ENCODE data around the gene FOXD2. TPM values are rescaled to one million over a fixed set of nuclear protein-coding genes. Genes with fewer than 3 reads are reported as not detected.

Gene FOXD2
- total and polyA plus RNA-seq, 2 donors (not counting 1 experiment from before 2014, with no cell fraction given), result 0.19 to 0.83 TPM

- H4K20me1 ChIP-seq (ENCODE audit: control insufficient read depth, extremely low read depth, insufficient read depth, low read length), result no peaks in the 10 kb centered on the region
- no peaks in the 10 kb centered on the region for H3K4me1 ChIP-seq (ENCODE audit: control insufficient read depth, extremely low read depth, insufficient read depth, low read length)
- H3K9me3 ChIP-seq (ENCODE audit: control insufficient read depth, insufficient read depth, low read depth, low read length), result no peaks in the 10 kb centered on the region
- peaks cover 2% of the 10 kb centered on the region for H3K27me3 ChIP-seq (ENCODE audit: control insufficient read depth, insufficient read depth, low read length)
- H3K79me2 ChIP-seq (ENCODE audit: control insufficient read depth, insufficient read depth, low read length), result no peaks in the 10 kb centered on the region
- no peak overlapping the region for H2AFZ ChIP-seq (ENCODE audit: low read length)
- no peaks in the 10 kb centered on the region for H3K36me3 ChIP-seq (ENCODE audit: control insufficient read depth, insufficient read depth, low read length)
- H3K27ac ChIP-seq (ENCODE audit: insufficient read depth, low read length), result no peak overlapping the region
- no peak overlapping the region for H3K4me2 ChIP-seq (ENCODE audit: extremely low read depth, insufficient read depth, low read length)
- TF ChIP-seq EZH2 (IDR thresholded peaks at IDR 0.05; ENCODE audit: low read length, missing control alignments), result no peak
- no peak for TF ChIP-seq CTCF (conservative IDR thresholded peaks at IDR 0.05 in 1 of 2, IDR thresholded peaks at IDR 0.05 in 1 of 2; ENCODE audit: low read depth in 1 of 2, low read length in 2 of 2)
- DNase-seq (ENCODE audit: low read depth in 2 of 2), result no peak
- no peak overlapping the region for H3K4me3 ChIP-seq (replicated peaks in 1 of 4; ENCODE audit: control extremely low read depth in 1 of 4, insufficient read depth in 1 of 4, low read depth in 3 of 4, low read length in 4 of 4)
- no peak overlapping the region for H3K9ac ChIP-seq (ENCODE audit: insufficient read depth, low read length)
Measured at GRCh38 chr1:47460040-47460439, 22.2 kb downstream of the FOXD2 start.

- no peak for DNase-seq (ENCODE audit: low read depth in 2 of 2)
- peaks cover 2% of the 10 kb centered on the region for H3K27me3 ChIP-seq (ENCODE audit: control insufficient read depth, insufficient read depth, low read length)
Measured at GRCh38 chr1:47460456-47460855, 22.6 kb downstream of the FOXD2 start.

GRCh38 chr1:47465605-47466004, 27.8 kb downstream of the FOXD2 start:
- H3K4me1 ChIP-seq (ENCODE audit: control insufficient read depth, extremely low read depth, insufficient read depth, low read length), result no peaks in the 10 kb centered on the region
- H3K36me3 ChIP-seq (ENCODE audit: control insufficient read depth, insufficient read depth, low read length), result no peaks in the 10 kb centered on the region
- H3K4me3 ChIP-seq (replicated peaks in 1 of 4; ENCODE audit: control extremely low read depth in 1 of 4, insufficient read depth in 1 of 4, low read depth in 3 of 4, low read length in 4 of 4), result no peak overlapping the region
- H3K27me3 ChIP-seq (ENCODE audit: control insufficient read depth, insufficient read depth, low read length), result peaks cover 9% of the 10 kb centered on the region
- no peak overlapping the region for H2AFZ ChIP-seq (ENCODE audit: low read length)
- no peak overlapping the region for H3K4me2 ChIP-seq (ENCODE audit: extremely low read depth, insufficient read depth, low read length)
- H3K79me2 ChIP-seq (ENCODE audit: control insufficient read depth, insufficient read depth, low read length), result no peaks in the 10 kb centered on the region
- TF ChIP-seq EZH2 (IDR thresholded peaks at IDR 0.05; ENCODE audit: low read length, missing control alignments) (no peak), CTCF (conservative IDR thresholded peaks at IDR 0.05 in 1 of 2, IDR thresholded peaks at IDR 0.05 in 1 of 2; ENCODE audit: low read depth in 1 of 2, low read length in 2 of 2) (no peak)
- no peaks in the 10 kb centered on the region for H4K20me1 ChIP-seq (ENCODE audit: control insufficient read depth, extremely low read depth, insufficient read depth, low read length)
- H3K9me3 ChIP-seq (ENCODE audit: control insufficient read depth, insufficient read depth, low read depth, low read length), result no peaks in the 10 kb centered on the region
- H3K27ac ChIP-seq (ENCODE audit: insufficient read depth, low read length), result no peak overlapping the region
- DNase-seq (ENCODE audit: low read depth in 2 of 2), result no peak
- H3K9ac ChIP-seq (ENCODE audit: insufficient read depth, low read length), result no peak overlapping the region

More at GRCh38 chr1:47460456-47460855, 22.6 kb downstream of the FOXD2 start:
- Histone ChIP-seq H3K36me3 (ENCODE audit: control insufficient read depth, insufficient read depth, low read length) (no peaks in the 10 kb centered on the region), H3K79me2 (ENCODE audit: control insufficient read depth, insufficient read depth, low read length) (no peaks in the 10 kb centered on the region), H3K4me2 (ENCODE audit: extremely low read depth, insufficient read depth, low read length) (no peak overlapping the region), H4K20me1 (ENCODE audit: control insufficient read depth, extremely low read depth, insufficient read depth, low read length) (no peaks in the 10 kb centered on the region), H3K4me3 (replicated peaks in 1 of 4; ENCODE audit: control extremely low read depth in 1 of 4, insufficient read depth in 1 of 4, low read depth in 3 of 4, low read length in 4 of 4) (no peak overlapping the region), H3K4me1 (ENCODE audit: control insufficient read depth, extremely low read depth, insufficient read depth, low read length) (no peaks in the 10 kb centered on the region), H3K9me3 (ENCODE audit: control insufficient read depth, insufficient read depth, low read depth, low read length) (no peaks in the 10 kb centered on the region), H3K27ac (ENCODE audit: insufficient read depth, low read length) (no peak overlapping the region), H3K9ac (ENCODE audit: insufficient read depth, low read length) (no peak overlapping the region), H2AFZ (ENCODE audit: low read length) (no peak overlapping the region)
- TF ChIP-seq EZH2 (IDR thresholded peaks at IDR 0.05; ENCODE audit: low read length, missing control alignments), result no peak
- no peak for TF ChIP-seq CTCF (conservative IDR thresholded peaks at IDR 0.05 in 1 of 2, IDR thresholded peaks at IDR 0.05 in 1 of 2; ENCODE audit: low read depth in 1 of 2, low read length in 2 of 2)
